HEK293 (cell line): ENCODE measurements around the gene TYW5.

Experiments
- CTCF ChIA-PET: fragments of 350-600 bp; formaldehyde crosslinking; extraction: SDS; loops from one replicate; lab custom pipeline; 2021; ENCODE audit warnings: antibody characterized with exemption; lab: Yijun Ruan, JAX
- POLR2A ChIA-PET: fragments of 300-600 bp; formaldehyde crosslinking; extraction: SDS; loops from one replicate; lab custom pipeline; 2020; ENCODE audit warnings: antibody characterized with exemption, inconsistent platforms; lab: Yijun Ruan, JAX
- H3K27ac ChIP-seq: fragments of 200-500 bp; sonication (Bioruptor generic); 2 replicates; pipeline ENCODE4 v1.5.1; 2014; ENCODE audit warnings: low read depth, low read length, control low read depth, inconsistent platforms; ENCODE audit errors: extremely low read depth
- H3K36me3 ChIP-seq, 2 experiments: fragments of 200-500 bp in 1 of 2; sonication (Bioruptor generic) in 1 of 2; 1 replicate in 1 of 2; 2 replicates in 1 of 2; pipeline ENCODE4 v1.5.1; 2014 to 2017; ENCODE audit warnings: inconsistent platforms in 2 of 2, low read length in 2 of 2; ENCODE audit not compliant: control insufficient read depth in 2 of 2, insufficient read depth in 1 of 2
- H3K4me1 ChIP-seq: fragments of 200-500 bp; sonication (Bioruptor generic); 2 replicates; pipeline ENCODE4 v1.5.1; 2014; ENCODE audit warnings: mild to moderate bottlenecking, low read length, inconsistent platforms; ENCODE audit not compliant: control insufficient read depth, insufficient read depth
- H3K4me3 ChIP-seq: 2 replicates; pipeline ENCODE4 v1.5.1; 2011; ENCODE audit warnings: low read depth, mild to moderate bottlenecking, control low read depth, low read length, moderate library complexity
- H3K9me3 ChIP-seq: fragments of 200-500 bp; sonication (Bioruptor generic); 2 replicates; pipeline ENCODE4 v1.5.1; 2014; ENCODE audit warnings: low read depth, low read length, inconsistent platforms; ENCODE audit not compliant: control insufficient read depth, insufficient read depth
- WT1 ChIP-seq: fragments of 450-650 bp; formaldehyde crosslinking; IDR thresholded peaks from 2 replicates; pipeline ENCODE4 v1.5.1; 2016; ENCODE audit warnings: missing biosample characterization, missing genetic modification characterization
- ZNF354C ChIP-seq: fragments of 450-650 bp; formaldehyde crosslinking; IDR thresholded peaks from 2 replicates; pipeline ENCODE4 v1.5.1; 2016; ENCODE audit warnings: missing biosample characterization, missing genetic modification characterization, low read depth, borderline replicate concordance
- ZNF677 ChIP-seq: fragments of 450-650 bp; IDR thresholded peaks from 2 replicates; pipeline ENCODE4 v1.5.0; 2018; ENCODE audit warnings: missing biosample characterization, mild to moderate bottlenecking, missing genetic modification characterization, moderate library complexity
- TF ChIP-seq, protein P1 (sequence below): fragments of 450-650 bp; formaldehyde crosslinking; IDR thresholded peaks from 2 replicates; pipeline ENCODE4 v1.5.1; 2016; ENCODE audit warnings: missing biosample characterization, missing genetic modification characterization
- TF ChIP-seq, protein P2 (sequence below): fragments of 450-650 bp; formaldehyde crosslinking; IDR thresholded peaks from 2 replicates; pipeline ENCODE4 v1.5.1; 2017; ENCODE audit warnings: missing biosample characterization, missing genetic modification characterization
- TF ChIP-seq, protein P3 (sequence below): fragments of 450-650 bp; formaldehyde crosslinking; IDR thresholded peaks from 2 replicates; pipeline ENCODE4 v1.5.1; 2016; ENCODE audit warnings: missing biosample characterization, missing genetic modification characterization
- TF ChIP-seq, protein P4 (sequence below): fragments of 450-650 bp; formaldehyde crosslinking; IDR thresholded peaks from 2 replicates; pipeline ENCODE4 v1.5.1; 2016; ENCODE audit warnings: missing biosample characterization, missing genetic modification characterization
- TF ChIP-seq, protein P5 (sequence below): fragments of 450-650 bp; formaldehyde crosslinking; IDR thresholded peaks from 2 replicates; pipeline ENCODE4 v1.5.1; 2017; ENCODE audit warnings: missing biosample characterization, missing genetic modification characterization

The TYW5 gene

DNA sequence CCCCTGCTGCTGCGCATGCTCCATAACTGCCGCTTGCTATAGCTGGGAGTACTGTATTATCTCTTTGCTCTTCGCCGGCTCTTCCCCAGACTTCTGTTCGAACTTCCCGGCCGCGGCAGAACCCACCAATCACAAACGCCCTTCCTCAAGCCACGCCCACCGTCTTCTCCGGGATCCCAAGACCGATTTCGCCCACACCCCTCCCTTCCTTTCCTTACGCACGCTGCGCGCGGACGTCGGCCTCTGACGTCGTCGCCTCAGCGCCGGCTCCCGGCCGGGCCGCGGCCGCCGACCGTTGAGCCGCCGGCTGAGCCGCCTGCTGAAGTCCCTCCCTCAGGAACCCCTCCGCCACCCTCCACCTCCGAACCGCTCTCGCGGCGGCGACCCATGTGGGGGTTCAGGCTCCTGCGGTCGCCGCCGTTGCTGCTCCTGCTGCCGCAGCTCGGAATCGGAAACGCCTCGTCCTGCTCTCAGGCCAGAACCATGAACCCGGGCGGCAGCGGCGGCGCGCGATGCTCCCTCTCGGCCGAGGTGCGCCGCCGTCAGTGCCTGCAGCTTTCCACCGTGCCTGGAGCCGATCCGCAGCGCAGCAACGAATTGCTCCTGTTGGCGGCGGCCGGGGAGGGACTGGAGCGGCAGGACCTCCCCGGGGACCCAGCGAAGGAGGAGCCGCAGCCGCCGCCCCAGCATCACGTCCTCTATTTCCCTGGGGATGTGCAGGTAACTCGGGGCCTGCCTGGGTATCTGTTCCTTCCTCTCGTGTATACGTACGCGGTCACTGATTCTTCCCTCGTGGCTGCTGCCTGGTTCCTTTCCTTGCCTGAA is 44.0 kb downstream of the TYW5 start, which contains the start of gene C2orf69 (continued):
- TF ChIP-seq ZNF677 (tag by site-specific recombination) (no peak), ZNF354C (tag by site-specific recombination) (no peak), WT1 (tag by site-specific recombination) (no peak)
- TF ChIP-seq, protein P1, sequence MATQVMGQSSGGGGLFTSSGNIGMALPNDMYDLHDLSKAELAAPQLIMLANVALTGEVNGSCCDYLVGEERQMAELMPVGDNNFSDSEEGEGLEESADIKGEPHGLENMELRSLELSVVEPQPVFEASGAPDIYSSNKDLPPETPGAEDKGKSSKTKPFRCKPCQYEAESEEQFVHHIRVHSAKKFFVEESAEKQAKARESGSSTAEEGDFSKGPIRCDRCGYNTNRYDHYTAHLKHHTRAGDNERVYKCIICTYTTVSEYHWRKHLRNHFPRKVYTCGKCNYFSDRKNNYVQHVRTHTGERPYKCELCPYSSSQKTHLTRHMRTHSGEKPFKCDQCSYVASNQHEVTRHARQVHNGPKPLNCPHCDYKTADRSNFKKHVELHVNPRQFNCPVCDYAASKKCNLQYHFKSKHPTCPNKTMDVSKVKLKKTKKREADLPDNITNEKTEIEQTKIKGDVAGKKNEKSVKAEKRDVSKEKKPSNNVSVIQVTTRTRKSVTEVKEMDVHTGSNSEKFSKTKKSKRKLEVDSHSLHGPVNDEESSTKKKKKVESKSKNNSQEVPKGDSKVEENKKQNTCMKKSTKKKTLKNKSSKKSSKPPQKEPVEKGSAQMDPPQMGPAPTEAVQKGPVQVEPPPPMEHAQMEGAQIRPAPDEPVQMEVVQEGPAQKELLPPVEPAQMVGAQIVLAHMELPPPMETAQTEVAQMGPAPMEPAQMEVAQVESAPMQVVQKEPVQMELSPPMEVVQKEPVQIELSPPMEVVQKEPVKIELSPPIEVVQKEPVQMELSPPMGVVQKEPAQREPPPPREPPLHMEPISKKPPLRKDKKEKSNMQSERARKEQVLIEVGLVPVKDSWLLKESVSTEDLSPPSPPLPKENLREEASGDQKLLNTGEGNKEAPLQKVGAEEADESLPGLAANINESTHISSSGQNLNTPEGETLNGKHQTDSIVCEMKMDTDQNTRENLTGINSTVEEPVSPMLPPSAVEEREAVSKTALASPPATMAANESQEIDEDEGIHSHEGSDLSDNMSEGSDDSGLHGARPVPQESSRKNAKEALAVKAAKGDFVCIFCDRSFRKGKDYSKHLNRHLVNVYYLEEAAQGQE (tag by site-specific recombination): peak; percentile 22; the same call in 1 of the 2 replicates

DNA sequence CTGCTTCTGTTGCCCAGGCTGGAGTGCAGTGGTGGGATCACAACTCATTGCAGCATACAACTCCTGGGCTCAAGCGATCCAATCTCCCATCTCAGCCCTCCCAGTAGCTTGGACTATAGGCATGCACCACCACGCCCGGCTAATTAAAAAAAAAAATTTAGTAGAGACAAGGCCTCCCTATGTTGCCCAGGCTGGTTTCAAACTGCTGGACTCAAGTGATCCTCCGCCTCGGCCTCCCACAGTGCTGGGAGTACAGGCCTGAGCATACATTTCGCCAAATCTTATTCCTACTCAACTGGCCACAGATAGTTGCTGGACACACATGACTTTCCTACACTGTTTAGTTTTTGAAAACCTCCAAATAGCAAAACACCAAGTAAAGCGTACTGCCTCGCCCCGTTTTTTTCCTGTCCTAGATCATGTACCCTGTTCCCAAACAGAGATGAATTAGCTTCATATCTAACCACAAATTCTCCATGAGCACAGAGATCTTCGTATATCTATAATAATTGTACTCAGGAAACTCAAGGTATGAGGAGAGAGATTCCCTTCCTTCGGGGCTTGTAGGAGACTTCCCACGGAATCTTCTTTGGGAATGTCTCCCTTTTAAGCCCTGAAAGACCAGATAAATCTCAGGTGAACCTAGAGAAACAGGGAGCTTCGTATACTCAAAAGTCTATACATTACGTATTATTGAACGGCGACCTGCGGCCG is 44.8 kb downstream of the TYW5 start:
- TF ChIP-seq, protein P2, sequence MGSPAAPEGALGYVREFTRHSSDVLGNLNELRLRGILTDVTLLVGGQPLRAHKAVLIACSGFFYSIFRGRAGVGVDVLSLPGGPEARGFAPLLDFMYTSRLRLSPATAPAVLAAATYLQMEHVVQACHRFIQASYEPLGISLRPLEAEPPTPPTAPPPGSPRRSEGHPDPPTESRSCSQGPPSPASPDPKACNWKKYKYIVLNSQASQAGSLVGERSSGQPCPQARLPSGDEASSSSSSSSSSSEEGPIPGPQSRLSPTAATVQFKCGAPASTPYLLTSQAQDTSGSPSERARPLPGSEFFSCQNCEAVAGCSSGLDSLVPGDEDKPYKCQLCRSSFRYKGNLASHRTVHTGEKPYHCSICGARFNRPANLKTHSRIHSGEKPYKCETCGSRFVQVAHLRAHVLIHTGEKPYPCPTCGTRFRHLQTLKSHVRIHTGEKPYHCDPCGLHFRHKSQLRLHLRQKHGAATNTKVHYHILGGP (tag by site-specific recombination): no peak
- TF ChIP-seq, protein P3, sequence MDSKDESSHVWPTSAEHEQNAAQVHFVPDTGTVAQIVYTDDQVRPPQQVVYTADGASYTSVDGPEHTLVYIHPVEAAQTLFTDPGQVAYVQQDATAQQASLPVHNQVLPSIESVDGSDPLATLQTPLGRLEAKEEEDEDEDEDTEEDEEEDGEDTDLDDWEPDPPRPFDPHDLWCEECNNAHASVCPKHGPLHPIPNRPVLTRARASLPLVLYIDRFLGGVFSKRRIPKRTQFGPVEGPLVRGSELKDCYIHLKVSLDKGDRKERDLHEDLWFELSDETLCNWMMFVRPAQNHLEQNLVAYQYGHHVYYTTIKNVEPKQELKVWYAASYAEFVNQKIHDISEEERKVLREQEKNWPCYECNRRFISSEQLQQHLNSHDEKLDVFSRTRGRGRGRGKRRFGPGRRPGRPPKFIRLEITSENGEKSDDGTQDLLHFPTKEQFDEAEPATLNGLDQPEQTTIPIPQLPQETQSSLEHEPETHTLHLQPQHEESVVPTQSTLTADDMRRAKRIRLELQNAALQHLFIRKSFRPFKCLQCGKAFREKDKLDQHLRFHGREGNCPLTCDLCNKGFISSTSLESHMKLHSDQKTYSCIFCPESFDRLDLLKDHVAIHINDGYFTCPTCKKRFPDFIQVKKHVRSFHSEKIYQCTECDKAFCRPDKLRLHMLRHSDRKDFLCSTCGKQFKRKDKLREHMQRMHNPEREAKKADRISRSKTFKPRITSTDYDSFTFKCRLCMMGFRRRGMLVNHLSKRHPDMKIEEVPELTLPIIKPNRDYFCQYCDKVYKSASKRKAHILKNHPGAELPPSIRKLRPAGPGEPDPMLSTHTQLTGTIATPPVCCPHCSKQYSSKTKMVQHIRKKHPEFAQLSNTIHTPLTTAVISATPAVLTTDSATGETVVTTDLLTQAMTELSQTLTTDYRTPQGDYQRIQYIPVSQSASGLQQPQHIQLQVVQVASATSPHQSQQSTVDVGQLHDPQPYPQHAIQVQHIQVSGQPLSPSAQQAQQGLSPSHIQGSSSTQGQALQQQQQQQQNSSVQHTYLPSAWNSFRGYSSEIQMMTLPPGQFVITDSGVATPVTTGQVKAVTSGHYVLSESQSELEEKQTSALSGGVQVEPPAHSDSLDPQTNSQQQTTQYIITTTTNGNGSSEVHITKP: no peak
- TF ChIP-seq, protein P4, sequence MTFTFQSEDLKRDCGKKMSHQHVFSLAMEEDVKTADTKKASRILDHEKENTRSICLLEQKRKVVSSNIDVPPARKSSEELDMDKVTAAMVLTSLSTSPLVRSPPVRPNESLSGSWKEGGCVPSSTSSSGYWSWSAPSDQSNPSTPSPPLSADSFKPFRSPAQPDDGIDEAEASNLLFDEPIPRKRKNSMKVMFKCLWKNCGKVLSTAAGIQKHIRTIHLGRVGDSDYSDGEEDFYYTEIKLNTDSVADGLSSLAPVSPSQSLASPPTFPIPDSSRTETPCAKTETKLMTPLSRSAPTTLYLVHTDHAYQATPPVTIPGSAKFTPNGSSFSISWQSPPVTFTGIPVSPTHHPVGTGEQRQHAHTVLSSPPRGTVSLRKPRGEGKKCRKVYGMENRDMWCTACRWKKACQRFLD: no peak
- TF ChIP-seq, protein P5, sequence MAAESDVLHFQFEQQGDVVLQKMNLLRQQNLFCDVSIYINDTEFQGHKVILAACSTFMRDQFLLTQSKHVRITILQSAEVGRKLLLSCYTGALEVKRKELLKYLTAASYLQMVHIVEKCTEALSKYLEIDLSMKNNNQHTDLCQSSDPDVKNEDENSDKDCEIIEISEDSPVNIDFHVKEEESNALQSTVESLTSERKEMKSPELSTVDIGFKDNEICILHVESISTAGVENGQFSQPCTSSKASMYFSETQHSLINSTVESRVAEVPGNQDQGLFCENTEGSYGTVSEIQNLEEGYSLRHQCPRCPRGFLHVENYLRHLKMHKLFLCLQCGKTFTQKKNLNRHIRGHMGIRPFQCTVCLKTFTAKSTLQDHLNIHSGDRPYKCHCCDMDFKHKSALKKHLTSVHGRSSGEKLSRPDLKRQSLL (tag by site-specific recombination): no peak
- peak overlapping the region; percentile 72 for H3K27ac ChIP-seq
- no peaks in the 10 kb centered on the region for H3K9me3 ChIP-seq
- ChIA-PET CTCF (interaction anchor here (0.6 to 0.9 kb wide), 3 partner anchors 45 to 522 kb away, joined by 4 to 5 read pairs (median 5); partner anchors contain the start of genes MAIP1 and TYW5), POLR2A (interaction anchor here (0.6 to 2.3 kb wide), 5 partner anchors 10 to 51 kb away, joined by 3 to 9 read pairs (median 3); no protein-coding TSS in a partner anchor)
- H3K36me3 ChIP-seq: peaks cover 0 to 19% of the 10 kb centered on the region in 2 experiments; a peak in 2 of 3 replicates
- H3K4me3 ChIP-seq: peak overlapping the region; percentile 34
- no peaks in the 10 kb centered on the region; the same call in 1 of the 2 replicates for H3K4me1 ChIP-seq
